ENCODE results near the gene HOXB2. TPM values are rescaled to one million over a fixed set of nuclear protein-coding genes. Genes with fewer than 3 reads are reported as not detected.

HOXB2 gene
- total RNA-seq, 1 experiment from 2014 or later, result 34.5 TPM

- intact Hi-C loops (cut with micrococcal nuclease; ENCODE audit: unreplicated experiment), result no loop called here
- POLR2A ChIA-PET (ENCODE audit: low non-redundant PET), result interaction anchor here (0.6 kb wide), 1 partner anchor 71 kb away, joined by 6 read pairs; no protein-coding TSS in a partner anchor
- H3K4me3 ChIP-seq (ENCODE audit: low read depth, low read length, poor library complexity, severe bottlenecking), result no peak overlapping the region
Measured at GRCh38 chr17:48497103-48497502, 47.8 kb downstream of the HOXB2 start.

DNA sequence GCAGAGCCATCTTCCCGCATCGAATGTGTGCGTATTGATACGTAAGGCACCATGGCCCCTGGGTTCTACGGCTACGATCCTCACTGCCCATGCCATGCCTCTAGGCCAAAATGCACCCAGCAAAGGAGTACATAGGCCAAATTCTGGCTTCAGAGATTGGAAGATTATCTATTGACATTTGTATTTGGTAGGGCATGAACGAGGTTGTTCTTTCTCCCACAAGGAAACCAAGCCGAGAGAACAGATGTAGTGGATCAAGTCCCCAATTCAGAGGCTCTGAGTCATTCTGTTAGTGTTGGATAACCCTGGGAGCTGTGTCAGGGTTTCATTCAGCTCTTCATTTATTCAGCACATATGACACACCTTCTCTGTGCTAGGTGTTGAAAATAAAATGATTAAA lies 50.6 kb downstream of the HOXB2 start:
- Histone ChIP-seq H3K27ac (ENCODE audit: low read depth, low read length, poor library complexity, severe bottlenecking) (no peak overlapping the region), H3K36me3 (ENCODE audit: insufficient read depth, low read length, poor library complexity, severe bottlenecking) (no peaks in the 10 kb centered on the region), H3K27me3 (replicated peaks; ENCODE audit: insufficient read depth, low read depth, low read length, poor library complexity) (no peaks in the 10 kb centered on the region), H3K4me1 (ENCODE audit: insufficient read depth, low read length, poor library complexity, severe bottlenecking) (no peaks in the 10 kb centered on the region), H3K4me3 (ENCODE audit: low read depth, low read length, poor library complexity, severe bottlenecking) (no peak overlapping the region), H3K9me3 (ENCODE audit: low read depth, low read length, poor library complexity, severe bottlenecking) (no peaks in the 10 kb centered on the region)
- BruUV-seq (replicated peaks), result no TSS peak
- ChIA-PET CTCF (no interaction called here), POLR2A (ENCODE audit: low non-redundant PET) (no interaction called here)
- no peak for DNase-seq (ENCODE audit: low spot score)
- intact Hi-C loops (cut with micrococcal nuclease; ENCODE audit: unreplicated experiment), result no loop called here
- no peak for TF ChIP-seq EZH2 (IDR thresholded peaks at IDR 0.05; ENCODE audit: borderline replicate concordance, low read depth, low read length, poor library complexity, severe bottlenecking)
- TF ChIP-seq, protein P1, sequence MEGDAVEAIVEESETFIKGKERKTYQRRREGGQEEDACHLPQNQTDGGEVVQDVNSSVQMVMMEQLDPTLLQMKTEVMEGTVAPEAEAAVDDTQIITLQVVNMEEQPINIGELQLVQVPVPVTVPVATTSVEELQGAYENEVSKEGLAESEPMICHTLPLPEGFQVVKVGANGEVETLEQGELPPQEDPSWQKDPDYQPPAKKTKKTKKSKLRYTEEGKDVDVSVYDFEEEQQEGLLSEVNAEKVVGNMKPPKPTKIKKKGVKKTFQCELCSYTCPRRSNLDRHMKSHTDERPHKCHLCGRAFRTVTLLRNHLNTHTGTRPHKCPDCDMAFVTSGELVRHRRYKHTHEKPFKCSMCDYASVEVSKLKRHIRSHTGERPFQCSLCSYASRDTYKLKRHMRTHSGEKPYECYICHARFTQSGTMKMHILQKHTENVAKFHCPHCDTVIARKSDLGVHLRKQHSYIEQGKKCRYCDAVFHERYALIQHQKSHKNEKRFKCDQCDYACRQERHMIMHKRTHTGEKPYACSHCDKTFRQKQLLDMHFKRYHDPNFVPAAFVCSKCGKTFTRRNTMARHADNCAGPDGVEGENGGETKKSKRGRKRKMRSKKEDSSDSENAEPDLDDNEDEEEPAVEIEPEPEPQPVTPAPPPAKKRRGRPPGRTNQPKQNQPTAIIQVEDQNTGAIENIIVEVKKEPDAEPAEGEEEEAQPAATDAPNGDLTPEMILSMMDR (conservative IDR thresholded peaks at IDR 0.05; ENCODE audit: low read depth, low read length), result no peak

More at GRCh38 chr17:48497103-48497502, 47.8 kb downstream of the HOXB2 start:
- DNase-seq (ENCODE audit: low spot score), result no peak
- no TSS peak for BruUV-seq (replicated peaks)
- Histone ChIP-seq H3K9me3 (ENCODE audit: low read depth, low read length, poor library complexity, severe bottlenecking) (no peaks in the 10 kb centered on the region), H3K36me3 (ENCODE audit: insufficient read depth, low read length, poor library complexity, severe bottlenecking) (no peaks in the 10 kb centered on the region), H3K27ac (ENCODE audit: low read depth, low read length, poor library complexity, severe bottlenecking) (no peak overlapping the region), H3K4me1 (ENCODE audit: insufficient read depth, low read length, poor library complexity, severe bottlenecking) (no peaks in the 10 kb centered on the region), H3K27me3 (replicated peaks; ENCODE audit: insufficient read depth, low read depth, low read length, poor library complexity) (no peaks in the 10 kb centered on the region)
- TF ChIP-seq EZH2 (IDR thresholded peaks at IDR 0.05; ENCODE audit: borderline replicate concordance, low read depth, low read length, poor library complexity, severe bottlenecking), result no peak
- TF ChIP-seq, protein P1 (conservative IDR thresholded peaks at IDR 0.05; ENCODE audit: low read depth, low read length), result no peak
- CTCF ChIA-PET, result interaction anchor here (0.6 kb wide), 1 partner anchor 97 kb away, joined by 5 read pairs; no protein-coding TSS in a partner anchor

Other genes with a start within 250 kb of the HOXB2 start
- gene SKAP1, start 114.9 kb downstream of the HOXB2 start, total RNA-seq (2021), result not detected in 2 replicates
- not detected in 2 replicates for gene HOXB1, start 14.1 kb downstream of the HOXB2 start, total RNA-seq (2021)
- 9.7 and 11.9 TPM in 2 replicates for gene HOXB4, start 33.2 kb upstream of the HOXB2 start, total RNA-seq (2021)
- 40.7 and 46.1 TPM in 2 replicates for gene HOXB3, start 45.1 kb upstream of the HOXB2 start, total RNA-seq (2021)
- 5.9 and 6.4 TPM in 2 replicates for gene HOXB5, start 48.7 kb upstream of the HOXB2 start, total RNA-seq (2021)
- gene HOXB6, start 59.9 kb upstream of the HOXB2 start, total RNA-seq (2021), result 19.8 and 27.6 TPM in 2 replicates
- gene HOXB7, start 65.9 kb upstream of the HOXB2 start, total RNA-seq (2021), result 32.2 and 37.9 TPM in 2 replicates
- 13.1 and 16.3 TPM in 2 replicates for gene HOXB8, start 70.2 kb upstream of the HOXB2 start, total RNA-seq (2021)
- 8.2 and 14.6 TPM in 2 replicates for gene HOXB9, start 81.2 kb upstream of the HOXB2 start, total RNA-seq (2021)
- gene PRAC1, start 177.4 kb upstream of the HOXB2 start, total RNA-seq (2021), result 78.3 and 129 TPM in 2 replicates
- 25.5 and 47.8 TPM in 2 replicates for gene PRAC2, start 178.1 kb upstream of the HOXB2 start, total RNA-seq (2021)
- 11.7 and 15.8 TPM in 2 replicates for gene HOXB13, start 183.6 kb upstream of the HOXB2 start, total RNA-seq (2021)

All from A673 (cell line).